SK-N-SH treated with all-trans-retinoic acid at 6 μM for 48 hours (cell line): ENCODE measurements around the gene FAR2.

Experiments used
- ATAC-seq: fragments of 200-7000 bp; cut with Tn5 transposase; 3 replicates; pipeline ENCODE4 v1.9.1; 2020; ENCODE audit warnings: mild to moderate bottlenecking, moderate library complexity
- BACH2 ChIP-seq: fragments of 250-450 bp; sonication (Bioruptor Pico); IDR thresholded peaks from 2 replicates; pipeline ENCODE4 v1.9.0; 2021; ENCODE audit warnings: mild to moderate bottlenecking, borderline replicate concordance
- CSDC2 ChIP-seq: fragments of 250-450 bp; sonication (Bioruptor Pico); IDR thresholded peaks from 2 replicates; pipeline ENCODE4 v1.5.0; 2020; ENCODE audit warnings: mild to moderate bottlenecking, moderate library complexity
- CSRNP3 ChIP-seq: fragments of 250-450 bp; sonication (Bioruptor Pico); IDR thresholded peaks from 2 replicates; pipeline ENCODE4 v1.5.1; 2021; ENCODE audit warnings: mild to moderate bottlenecking, moderate library complexity
- ESRRG ChIP-seq: fragments of 250-450 bp; sonication (Bioruptor Pico); IDR thresholded peaks from 2 replicates; pipeline ENCODE4 v1.6.1; 2021; ENCODE audit warnings: mild to moderate bottlenecking
- GLIS3 ChIP-seq: fragments of 250-450 bp; sonication (Bioruptor Pico); IDR thresholded peaks from 2 replicates; pipeline ENCODE4 v1.5.0; 2020; ENCODE audit warnings: mild to moderate bottlenecking, moderate library complexity
- ISL1 ChIP-seq: fragments of 250-450 bp; sonication (Bioruptor Pico); IDR thresholded peaks from 2 replicates; pipeline ENCODE4 v2.1.2; 2022; ENCODE audit warnings: mild to moderate bottlenecking, moderate library complexity
- OSR1 ChIP-seq: fragments of 250-450 bp; sonication (Bioruptor Pico); IDR thresholded peaks from 2 replicates; pipeline ENCODE4 v1.8.0; 2022; ENCODE audit warnings: moderate library complexity, mild to moderate bottlenecking, inconsistent platforms
- PPARA ChIP-seq: fragments of 250-450 bp; sonication (Bioruptor Pico); IDR thresholded peaks from 2 replicates; pipeline ENCODE4 v1.5.0; 2020; ENCODE audit warnings: mild to moderate bottlenecking, borderline replicate concordance
- RARB ChIP-seq: fragments of 250-450 bp; sonication (Bioruptor Pico); IDR thresholded peaks from 2 replicates; pipeline ENCODE4 v1.8.0; 2021; ENCODE audit warnings: mild to moderate bottlenecking, moderate library complexity
- SNAI2 ChIP-seq: fragments of 250-450 bp; sonication (Bioruptor Pico); IDR thresholded peaks from 2 replicates; pipeline ENCODE4 v1.5.0; 2020; ENCODE audit warnings: mild to moderate bottlenecking, moderate library complexity
- TCF4 ChIP-seq: fragments of 250-450 bp; sonication (Bioruptor Pico); IDR thresholded peaks from 2 replicates; pipeline ENCODE4 v1.8.0; 2021; ENCODE audit warnings: mild to moderate bottlenecking, moderate library complexity, borderline replicate concordance
- TOX ChIP-seq: fragments of 250-450 bp; sonication (Bioruptor Pico); IDR thresholded peaks from 2 replicates; pipeline ENCODE4 v1.8.0; 2021; ENCODE audit warnings: mild to moderate bottlenecking, moderate library complexity, borderline replicate concordance
- ZC3H10 ChIP-seq: fragments of 250-450 bp; sonication (Bioruptor Pico); IDR thresholded peaks from 2 replicates; pipeline ENCODE4 v1.5.1; 2021; ENCODE audit warnings: mild to moderate bottlenecking, moderate library complexity
- ZFP3 ChIP-seq: fragments of 250-450 bp; sonication (Bioruptor Pico); IDR thresholded peaks from 2 replicates; pipeline ENCODE4 v1.5.0; 2020; ENCODE audit warnings: mild to moderate bottlenecking, moderate library complexity
- ZFP30 ChIP-seq: fragments of 450-650 bp; formaldehyde crosslinking; IDR thresholded peaks from 2 replicates; pipeline ENCODE4 v1.5.0; 2022; ENCODE audit warnings: mild to moderate bottlenecking, moderate library complexity
- ZNF565 ChIP-seq: fragments of 450-650 bp; formaldehyde crosslinking; conservative IDR thresholded peaks from 2 replicates; pipeline ENCODE4 v1.5.0; 2020; ENCODE audit warnings: low read depth, mild to moderate bottlenecking, moderate library complexity
- ZNF70 ChIP-seq: fragments of 450-650 bp; formaldehyde crosslinking; IDR thresholded peaks from 2 replicates; pipeline ENCODE4 v1.5.0; 2020; ENCODE audit warnings: mild to moderate bottlenecking, moderate library complexity
- ZNF8 ChIP-seq: fragments of 450-650 bp; formaldehyde crosslinking; IDR thresholded peaks from 2 replicates; pipeline ENCODE4 v1.5.0; 2020; ENCODE audit warnings: mild to moderate bottlenecking, moderate library complexity
- TF ChIP-seq, protein P1 (sequence below): fragments of 250-450 bp; sonication (Bioruptor Pico); IDR thresholded peaks from 2 replicates; pipeline ENCODE4 v1.5.1; 2020; ENCODE audit warnings: low read depth, mild to moderate bottlenecking, moderate library complexity
- TF ChIP-seq, protein P2 (sequence below): fragments of 250-450 bp; sonication (Bioruptor Pico); IDR thresholded peaks from 2 replicates; pipeline ENCODE4 v1.5.0; 2020; ENCODE audit warnings: mild to moderate bottlenecking, moderate library complexity
- TF ChIP-seq, protein P3 (sequence below): fragments of 250-450 bp; sonication (Bioruptor Pico); IDR thresholded peaks from 2 replicates; pipeline ENCODE4 v1.8.0; 2020; ENCODE audit warnings: mild to moderate bottlenecking, moderate library complexity, borderline replicate concordance
- TF ChIP-seq, protein P4 (sequence below): fragments of 250-450 bp; sonication (Bioruptor Pico); IDR thresholded peaks from 2 replicates; pipeline ENCODE4 v1.8.0; 2021; ENCODE audit warnings: low read depth, mild to moderate bottlenecking, moderate library complexity, borderline replicate concordance

Gene FAR2

DNA sequence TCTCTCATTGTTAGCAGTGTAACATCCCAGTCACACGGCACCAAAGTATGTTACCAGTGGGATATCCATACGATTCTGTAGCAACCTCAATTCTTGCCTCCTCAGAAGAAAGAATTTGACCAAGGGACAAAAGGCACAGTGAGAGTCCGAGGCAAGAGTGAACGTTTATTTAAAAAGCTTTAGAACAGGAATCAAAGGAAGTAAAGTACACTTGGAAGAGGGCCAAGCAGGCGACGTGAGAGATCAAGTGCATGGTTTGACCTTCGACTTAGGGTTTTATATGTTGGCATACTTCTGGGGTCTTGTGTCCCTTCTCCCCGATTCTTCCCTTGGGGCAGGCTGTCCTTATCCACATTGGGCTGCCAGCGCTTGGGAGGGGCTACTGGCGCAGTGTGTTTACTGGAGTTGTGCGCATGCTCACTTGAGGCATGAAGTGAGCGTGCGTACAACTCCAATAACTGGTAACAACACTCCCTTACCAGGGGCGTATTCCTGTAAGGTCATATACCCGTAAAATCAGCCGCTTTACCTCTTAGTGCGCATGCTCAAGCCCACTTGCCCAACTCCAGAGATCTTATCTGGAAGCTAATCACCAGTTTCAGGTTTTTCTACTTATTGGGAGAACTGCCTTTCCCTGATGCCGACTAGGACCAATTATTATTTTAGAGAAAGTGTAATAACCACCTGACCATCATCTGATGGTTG is 71.7 kb downstream of the FAR2 start:
- no peak for ATAC-seq
- TF ChIP-seq ZNF70 (CRISPR knock-in tag) (no peak), RARB (CRISPR knock-in tag) (no peak), TCF4 (CRISPR knock-in tag) (no peak), ZC3H10 (CRISPR knock-in tag) (no peak), OSR1 (CRISPR knock-in tag) (no peak), ISL1 (CRISPR knock-in tag) (no peak), ZNF8 (no peak), ZFP3 (no peak), ZFP30 (no peak), GLIS3 (no peak)
- TF ChIP-seq, protein P1, sequence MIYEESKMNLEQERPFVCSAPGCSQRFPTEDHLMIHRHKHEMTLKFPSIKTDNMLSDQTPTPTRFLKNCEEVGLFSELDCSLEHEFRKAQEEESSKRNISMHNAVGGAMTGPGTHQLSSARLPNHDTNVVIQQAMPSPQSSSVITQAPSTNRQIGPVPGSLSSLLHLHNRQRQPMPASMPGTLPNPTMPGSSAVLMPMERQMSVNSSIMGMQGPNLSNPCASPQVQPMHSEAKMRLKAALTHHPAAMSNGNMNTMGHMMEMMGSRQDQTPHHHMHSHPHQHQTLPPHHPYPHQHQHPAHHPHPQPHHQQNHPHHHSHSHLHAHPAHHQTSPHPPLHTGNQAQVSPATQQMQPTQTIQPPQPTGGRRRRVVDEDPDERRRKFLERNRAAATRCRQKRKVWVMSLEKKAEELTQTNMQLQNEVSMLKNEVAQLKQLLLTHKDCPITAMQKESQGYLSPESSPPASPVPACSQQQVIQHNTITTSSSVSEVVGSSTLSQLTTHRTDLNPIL (CRISPR knock-in tag) = no peak
- TF ChIP-seq, protein P2, sequence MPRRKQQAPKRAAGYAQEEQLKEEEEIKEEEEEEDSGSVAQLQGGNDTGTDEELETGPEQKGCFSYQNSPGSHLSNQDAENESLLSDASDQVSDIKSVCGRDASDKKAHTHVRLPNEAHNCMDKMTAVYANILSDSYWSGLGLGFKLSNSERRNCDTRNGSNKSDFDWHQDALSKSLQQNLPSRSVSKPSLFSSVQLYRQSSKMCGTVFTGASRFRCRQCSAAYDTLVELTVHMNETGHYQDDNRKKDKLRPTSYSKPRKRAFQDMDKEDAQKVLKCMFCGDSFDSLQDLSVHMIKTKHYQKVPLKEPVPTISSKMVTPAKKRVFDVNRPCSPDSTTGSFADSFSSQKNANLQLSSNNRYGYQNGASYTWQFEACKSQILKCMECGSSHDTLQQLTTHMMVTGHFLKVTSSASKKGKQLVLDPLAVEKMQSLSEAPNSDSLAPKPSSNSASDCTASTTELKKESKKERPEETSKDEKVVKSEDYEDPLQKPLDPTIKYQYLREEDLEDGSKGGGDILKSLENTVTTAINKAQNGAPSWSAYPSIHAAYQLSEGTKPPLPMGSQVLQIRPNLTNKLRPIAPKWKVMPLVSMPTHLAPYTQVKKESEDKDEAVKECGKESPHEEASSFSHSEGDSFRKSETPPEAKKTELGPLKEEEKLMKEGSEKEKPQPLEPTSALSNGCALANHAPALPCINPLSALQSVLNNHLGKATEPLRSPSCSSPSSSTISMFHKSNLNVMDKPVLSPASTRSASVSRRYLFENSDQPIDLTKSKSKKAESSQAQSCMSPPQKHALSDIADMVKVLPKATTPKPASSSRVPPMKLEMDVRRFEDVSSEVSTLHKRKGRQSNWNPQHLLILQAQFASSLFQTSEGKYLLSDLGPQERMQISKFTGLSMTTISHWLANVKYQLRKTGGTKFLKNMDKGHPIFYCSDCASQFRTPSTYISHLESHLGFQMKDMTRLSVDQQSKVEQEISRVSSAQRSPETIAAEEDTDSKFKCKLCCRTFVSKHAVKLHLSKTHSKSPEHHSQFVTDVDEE (CRISPR knock-in tag) = no peak
- TF ChIP-seq, protein P3, sequence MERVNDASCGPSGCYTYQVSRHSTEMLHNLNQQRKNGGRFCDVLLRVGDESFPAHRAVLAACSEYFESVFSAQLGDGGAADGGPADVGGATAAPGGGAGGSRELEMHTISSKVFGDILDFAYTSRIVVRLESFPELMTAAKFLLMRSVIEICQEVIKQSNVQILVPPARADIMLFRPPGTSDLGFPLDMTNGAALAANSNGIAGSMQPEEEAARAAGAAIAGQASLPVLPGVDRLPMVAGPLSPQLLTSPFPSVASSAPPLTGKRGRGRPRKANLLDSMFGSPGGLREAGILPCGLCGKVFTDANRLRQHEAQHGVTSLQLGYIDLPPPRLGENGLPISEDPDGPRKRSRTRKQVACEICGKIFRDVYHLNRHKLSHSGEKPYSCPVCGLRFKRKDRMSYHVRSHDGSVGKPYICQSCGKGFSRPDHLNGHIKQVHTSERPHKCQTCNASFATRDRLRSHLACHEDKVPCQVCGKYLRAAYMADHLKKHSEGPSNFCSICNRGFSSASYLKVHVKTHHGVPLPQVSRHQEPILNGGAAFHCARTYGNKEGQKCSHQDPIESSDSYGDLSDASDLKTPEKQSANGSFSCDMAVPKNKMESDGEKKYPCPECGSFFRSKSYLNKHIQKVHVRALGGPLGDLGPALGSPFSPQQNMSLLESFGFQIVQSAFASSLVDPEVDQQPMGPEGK = no peak

DNA sequence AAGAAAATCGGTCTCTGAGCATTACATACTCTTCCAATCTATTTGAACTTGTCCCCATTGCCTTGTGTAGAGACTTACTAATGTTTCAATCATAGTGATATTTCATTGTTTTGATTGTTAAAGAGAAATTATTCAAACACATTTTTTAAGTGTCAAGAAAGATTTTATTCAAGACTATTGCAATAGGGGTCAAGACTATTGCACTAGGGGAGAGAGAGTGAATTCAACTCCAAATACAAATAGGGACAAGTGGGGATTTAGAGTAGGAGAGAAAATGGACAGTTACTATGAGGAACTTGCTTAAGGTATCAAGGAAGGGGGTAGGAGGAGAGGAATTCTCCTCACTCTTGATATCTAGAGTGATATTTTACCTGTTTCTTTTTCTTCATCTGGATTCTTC is 73.1 kb downstream of the FAR2 start:
- TF ChIP-seq ZFP30 (no peak), PPARA (CRISPR knock-in tag) (no peak), BACH2 (CRISPR knock-in tag) (no peak), OSR1 (CRISPR knock-in tag) (no peak), CSDC2 (no peak), ISL1 (CRISPR knock-in tag) (no peak), CSRNP3 (CRISPR knock-in tag) (no peak), ESRRG (CRISPR knock-in tag) (no peak), ZFP3 (no peak), ZNF565 (CRISPR knock-in tag) (no peak), SNAI2 (CRISPR knock-in tag) (no peak), ZC3H10 (CRISPR knock-in tag) (no peak), ZNF70 (CRISPR knock-in tag) (no peak), TCF4 (CRISPR knock-in tag) (no peak), GLIS3 (no peak), TOX (CRISPR knock-in tag) (no peak)
- TF ChIP-seq, protein P2 (CRISPR knock-in tag) = no peak
- TF ChIP-seq, protein P1 (CRISPR knock-in tag) = no peak
- TF ChIP-seq, protein P4, sequence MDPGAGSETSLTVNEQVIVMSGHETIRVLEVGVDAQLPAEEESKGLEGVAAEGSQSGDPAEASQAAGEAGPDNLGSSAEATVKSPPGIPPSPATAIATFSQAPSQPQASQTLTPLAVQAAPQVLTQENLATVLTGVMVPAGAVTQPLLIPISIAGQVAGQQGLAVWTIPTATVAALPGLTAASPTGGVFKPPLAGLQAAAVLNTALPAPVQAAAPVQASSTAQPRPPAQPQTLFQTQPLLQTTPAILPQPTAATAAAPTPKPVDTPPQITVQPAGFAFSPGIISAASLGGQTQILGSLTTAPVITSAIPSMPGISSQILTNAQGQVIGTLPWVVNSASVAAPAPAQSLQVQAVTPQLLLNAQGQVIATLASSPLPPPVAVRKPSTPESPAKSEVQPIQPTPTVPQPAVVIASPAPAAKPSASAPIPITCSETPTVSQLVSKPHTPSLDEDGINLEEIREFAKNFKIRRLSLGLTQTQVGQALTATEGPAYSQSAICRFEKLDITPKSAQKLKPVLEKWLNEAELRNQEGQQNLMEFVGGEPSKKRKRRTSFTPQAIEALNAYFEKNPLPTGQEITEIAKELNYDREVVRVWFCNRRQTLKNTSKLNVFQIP (CRISPR knock-in tag) = no peak
- ATAC-seq = no peak
